Smooth muscle cell (in vitro differentiated cells): ENCODE measurements around the gene DLG5. TPM values are rescaled to one million over a fixed set of nuclear protein-coding genes. Genes with fewer than 3 reads are reported as not detected.

Experiments used
- DNase-seq: peaks from one replicate; lab custom pipeline; 2025; ENCODE audit not compliant: unreplicated experiment; lab: John Stamatoyannopoulos, UW
- H2AFZ ChIP-seq: fragments of 200-600 bp; sonication (generic); 2 replicates; pipeline ENCODE4 v1.6.0; 2016; ENCODE audit warnings: antibody characterized with exemption, low read depth, mild to moderate bottlenecking
- H3F3A ChIP-seq: fragments of 200-600 bp; sonication (generic); 2 replicates; pipeline ENCODE4 v1.6.0; 2017; ENCODE audit warnings: antibody characterized with exemption, low read depth
- H3K27ac ChIP-seq: fragments of 200-600 bp; sonication (generic); 2 replicates; pipeline ENCODE4 v1.5.1; 2016; ENCODE audit warnings: low read depth, mild to moderate bottlenecking
- H3K27me3 ChIP-seq: fragments of 200-600 bp; sonication (generic); 2 replicates; pipeline ENCODE4 v1.6.1; 2016; ENCODE audit warnings: low read depth, mild to moderate bottlenecking
- H3K36me3 ChIP-seq: fragments of 200-600 bp; sonication (generic); 2 replicates; pipeline ENCODE4 v1.5.1; 2016; ENCODE audit warnings: low read depth
- H3K4me1 ChIP-seq: fragments of 200-600 bp; sonication (generic); 2 replicates; pipeline ENCODE4 v1.5.1; 2016; ENCODE audit warnings: low read depth
- H3K4me2 ChIP-seq: fragments of 200-600 bp; sonication (generic); 2 replicates; pipeline ENCODE4 v1.6.0; 2016; ENCODE audit warnings: mild to moderate bottlenecking
- H3K4me3 ChIP-seq: fragments of 200-600 bp; sonication (generic); 2 replicates; pipeline ENCODE4 v1.5.1; 2016; ENCODE audit warnings: mild to moderate bottlenecking
- H3K79me2 ChIP-seq: fragments of 200-600 bp; sonication (generic); 2 replicates; pipeline ENCODE4 v1.6.0; 2016; ENCODE audit warnings: low read depth, mild to moderate bottlenecking
- H3K9ac ChIP-seq: fragments of 200-600 bp; sonication (generic); 2 replicates; pipeline ENCODE4 v1.6.0; 2016; ENCODE audit warnings: low read depth
- H3K9me3 ChIP-seq: fragments of 200-600 bp; sonication (generic); replicated peaks from 2 replicates; pipeline ENCODE4 v1.5.1; 2016; ENCODE audit warnings: low read depth
- H4K20me1 ChIP-seq: fragments of 200-600 bp; sonication (generic); 2 replicates; pipeline ENCODE4 v1.6.0; 2016; ENCODE audit warnings: low read depth
- CTCF ChIP-seq: fragments of 200-600 bp; sonication (generic); IDR thresholded peaks from 2 replicates; pipeline ENCODE4 v1.5.1; 2017; ENCODE audit warnings: borderline replicate concordance, mild to moderate bottlenecking, antibody characterized with exemption; ENCODE audit not compliant: insufficient read depth, poor library complexity, severe bottlenecking
- WGBS: methylation state at CpG from one replicate; pipeline ENCODE4 v1.1.7; 2016; ENCODE audit warnings: low lambda C conversion rate; 5-methylcytosine and 5-hydroxymethylcytosine counted together
- polyA plus RNA-seq: library from polyadenylated mRNA; unstranded; fragments of >200 nt; fragmentation: Nextera tagmentation; extraction: Ambion mirVana; gene quantifications from 2 replicates; pipeline ENCODE4 v1.2.1, GENCODE V29; 2016
- total RNA-seq: library from RNA; depleted of rRNA; stranded (reverse); fragments of >200 nt; gene quantifications from 2 replicates; pipeline ENCODE4 v1.2.3, GENCODE V29; 2014

The DLG5 gene
- total and polyA plus RNA-seq, 2 experiments from 2014 or later, result 11.3 to 21.8 TPM

GRCh38 chr10:77973276-77973675 is 46.7 kb upstream of the DLG5 start:
- 96% methylated on average over 5 of the region's 5 CpGs for WGBS

GRCh38 chr10:77972148-77972547 is 45.6 kb upstream of the DLG5 start:
- H3K79me2 ChIP-seq, result no peaks in the 10 kb centered on the region
- peak overlapping the region; percentile 65 for H3K27ac ChIP-seq
- no peaks in the 10 kb centered on the region for H4K20me1 ChIP-seq
- DNase-seq, result no peak
- H3K27me3 ChIP-seq, result no peaks in the 10 kb centered on the region
- H3K9ac ChIP-seq, result no peak overlapping the region
- 94% methylated on average over 5 of the region's 5 CpGs for WGBS
- H3K4me1 ChIP-seq, result peaks cover 13% of the 10 kb centered on the region
- no peak for TF ChIP-seq CTCF
- H2AFZ ChIP-seq, result no peak overlapping the region
- no peak overlapping the region for H3K4me3 ChIP-seq
- H3F3A ChIP-seq, result peaks cover 9% of the 10 kb centered on the region
- no peaks in the 10 kb centered on the region for H3K9me3 ChIP-seq
- H3K4me2 ChIP-seq, result no peak overlapping the region
- no peaks in the 10 kb centered on the region for H3K36me3 ChIP-seq

More at GRCh38 chr10:77973276-77973675, 46.7 kb upstream of the DLG5 start:
- H3F3A ChIP-seq, result peaks cover 9% of the 10 kb centered on the region
- no peaks in the 10 kb centered on the region for H3K9me3 ChIP-seq
- peaks cover 13% of the 10 kb centered on the region for H3K4me1 ChIP-seq
- H2AFZ ChIP-seq, result no peak overlapping the region
- no peak for DNase-seq
- H3K27me3 ChIP-seq, result no peaks in the 10 kb centered on the region
- no peak overlapping the region for H3K4me2 ChIP-seq
- no peak overlapping the region for H3K9ac ChIP-seq
- no peak overlapping the region for H3K27ac ChIP-seq
- TF ChIP-seq CTCF, result no peak
- no peak overlapping the region for H3K4me3 ChIP-seq
- no peaks in the 10 kb centered on the region for H3K79me2 ChIP-seq
- no peaks in the 10 kb centered on the region for H3K36me3 ChIP-seq
- no peaks in the 10 kb centered on the region for H4K20me1 ChIP-seq

GRCh38 chr10:77971804-77972144 is 45.2 kb upstream of the DLG5 start:
- Histone ChIP-seq H3K4me2 (peak overlapping the region; percentile 82), H3K27ac (peak overlapping the region; percentile 65), H3K79me2 (no peaks in the 10 kb centered on the region), H3F3A (peaks cover 9% of the 10 kb centered on the region), H3K9me3 (no peaks in the 10 kb centered on the region), H3K36me3 (no peaks in the 10 kb centered on the region), H3K9ac (peak overlapping the region; percentile 12), H3K4me3 (no peak overlapping the region), H4K20me1 (no peaks in the 10 kb centered on the region), H3K4me1 (peaks cover 13% of the 10 kb centered on the region), H2AFZ (no peak overlapping the region), H3K27me3 (no peaks in the 10 kb centered on the region)
- DNase-seq, result no peak
- WGBS, result 83% methylated on average over 3 of the region's 3 CpGs
- no peak for TF ChIP-seq CTCF
